ENCODE data around the gene MED31.

DNA sequence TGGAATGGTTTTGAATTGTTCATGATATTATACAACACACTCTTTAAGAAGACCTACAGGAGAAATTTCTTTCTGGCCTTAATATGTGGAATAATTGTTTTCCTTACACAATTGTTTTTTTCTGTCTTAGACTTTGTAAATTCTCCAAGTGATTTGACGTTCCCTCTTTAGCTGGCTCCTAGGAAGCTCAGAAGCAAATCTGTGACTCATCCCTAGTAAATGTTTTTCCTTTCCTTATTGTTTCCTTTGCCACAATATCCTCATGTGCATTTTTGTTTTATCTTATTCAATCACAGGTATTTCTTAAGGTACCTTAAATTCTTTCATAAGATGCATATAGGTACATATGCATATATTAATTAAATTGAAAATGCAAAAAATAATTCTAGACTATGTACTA lies 24.4 kb downstream of the MED31 start:
- TF ChIP-seq POLR2A (IDR thresholded peaks at IDR 0.05) (no peak), CTCF (IDR thresholded peaks at IDR 0.05) (no peak)

Data from adrenal gland (tissue), 5 donors.